Body of pancreas (tissue), 4 donors: Measurements from ENCODE around the gene ANKRD33. TPM values are rescaled to one million over a fixed set of nuclear protein-coding genes. Genes with fewer than 3 reads are reported as not detected.

Source experiments
- ATAC-seq: fragments of 150-250 bp; one replicate; pipeline ENCODE4 v1.9.1; 2016
- DNase-seq, 4 donors: peaks; one replicate each; pipeline ENCODE4 v3.0.0-alpha.2; 2019
- H3K27ac ChIP-seq, 4 donors: fragments of 200-600 bp; sonication (generic); 1 replicate in 3 of 4; 2 replicates in 1 of 4; pipeline versions ENCODE4 v1.5.1 to v1.6.1; 2016 to 2019; ENCODE audit warnings: mild to moderate bottlenecking in 1 of 4, mixed read lengths in 1 of 4, moderate library complexity in 1 of 4
- H3K27me3 ChIP-seq, 2 donors: fragments of 200-600 bp; sonication (generic); one replicate each; pipeline ENCODE4 v1.6.0; 2016; ENCODE audit warnings: mild to moderate bottlenecking in 1 of 2
- H3K36me3 ChIP-seq, 2 donors: fragments of 200-600 bp; sonication (generic); replicated peaks in 1 of 2; 2 replicates each; pipeline ENCODE4 v1.5.1; 2016; ENCODE audit warnings: low read depth in 2 of 2; ENCODE audit not compliant: insufficient read depth in 1 of 2
- H3K4me1 ChIP-seq: fragments of 200-600 bp; sonication (generic); one replicate; pipeline ENCODE4 v1.6.0; 2016
- H3K4me3 ChIP-seq, 2 donors: fragments of 200-600 bp; sonication (generic); 1 replicate in 1 of 2; 2 replicates in 1 of 2; pipeline ENCODE4 v1.5.1; 2016 to 2019
- H3K9me3 ChIP-seq, 3 donors: fragments of 200-600 bp; sonication (generic); 1 replicate in 2 of 3; 2 replicates in 1 of 3; pipeline ENCODE4 v1.5.1; 2016
- CTCF ChIP-seq, 7 experiments: fragments of 450-650 bp in 4 of 7; fragments of 200-600 bp in 3 of 7; sonication (generic) in 3 of 7; IDR thresholded peaks; one replicate each; pipeline ENCODE4 v1.5.1; 2016 to 2019; ENCODE audit warnings: antibody characterized with exemption in 7 of 7
- POLR2A ChIP-seq, 3 donors: fragments of 450-650 bp; IDR thresholded peaks; one replicate each; pipeline ENCODE4 v1.6.1; 2016; ENCODE audit warnings: antibody characterized with exemption in 3 of 3, mild to moderate bottlenecking in 2 of 3
- WGBS, 2 donors: methylation state at CpG; one replicate each; pipeline ENCODE4 v1.1.5; 2017; 5-methylcytosine and 5-hydroxymethylcytosine counted together
- intact Hi-C: fragments of 100-400 bp; cut with DNase I; formaldehyde crosslinking; loops from one replicate; pipeline ENCODE4 v1.15.1; 2023
- total RNA-seq, 2 donors: library from RNA; depleted of rRNA; stranded (reverse); fragments of >200 nt; gene quantifications; one replicate each; pipeline ENCODE4 v1.1.0, GENCODE V29; 2016

ANKRD33 gene
- total RNA-seq, 2 donors from 2014 or later = not detected

GRCh38 chr12:51888316-51889215, 663 bp downstream of the ANKRD33 start:
- WGBS, 2 donors = 64 to 77% methylated on average over 3 to 15 of the region's 15 CpGs
- H3K27ac ChIP-seq = no peak overlapping the region
- no peak for DNase-seq

GRCh38 chr12:51889216-51890132, 1.6 kb downstream of the ANKRD33 start:
- no peaks in the 10 kb centered on the region for H3K27me3 ChIP-seq
- TF ChIP-seq POLR2A (IDR thresholded peaks at IDR 0.05) = no peak
- no peak for TF ChIP-seq CTCF (IDR thresholded peaks at IDR 0.05)
- H3K27ac ChIP-seq = no peak overlapping the region
- intact Hi-C loops = no loop called here
- 86 to 93% methylated on average over 12 to 21 of the region's 21 CpGs for WGBS, 2 donors
- no peak overlapping the region for H3K4me3 ChIP-seq
- ATAC-seq (no peak), DNase-seq (no peak)
- peaks cover 3% of the 10 kb centered on the region for H3K4me1 ChIP-seq
- H3K9me3 ChIP-seq = no peaks in the 10 kb centered on the region
- no peaks in the 10 kb centered on the region for H3K36me3 ChIP-seq

More at GRCh38 chr12:51888316-51889215, 663 bp downstream of the ANKRD33 start:
- intact Hi-C loops = no loop called here
- no peaks in the 10 kb centered on the region for H3K27me3 ChIP-seq
- H3K4me3 ChIP-seq = no peak overlapping the region
- peaks cover 3% of the 10 kb centered on the region for H3K4me1 ChIP-seq
- H3K9me3 ChIP-seq = no peaks in the 10 kb centered on the region
- no peak for TF ChIP-seq POLR2A (IDR thresholded peaks at IDR 0.05)
- TF ChIP-seq CTCF (IDR thresholded peaks at IDR 0.05) = no peak
- ATAC-seq = no peak
- H3K36me3 ChIP-seq = no peaks in the 10 kb centered on the region

- no peak for TF ChIP-seq CTCF (IDR thresholded peaks at IDR 0.05)
- TF ChIP-seq POLR2A (IDR thresholded peaks at IDR 0.05) = no peak
- Histone ChIP-seq H3K9me3 (no peaks in the 10 kb centered on the region), H3K4me1 (peaks cover 3% of the 10 kb centered on the region), H3K4me3 (no peak overlapping the region), H3K27ac (no peak overlapping the region), H3K27me3 (no peaks in the 10 kb centered on the region), H3K36me3 (no peaks in the 10 kb centered on the region)
- 81 to 88% methylated on average over 2 of the region's 2 CpGs for WGBS, 2 donors
- no peak for ATAC-seq
- intact Hi-C loops = no loop called here
- DNase-seq = no peak
Measured at GRCh38 chr12:51890133-51890464, 2.2 kb downstream of the ANKRD33 start.

GRCh38 chr12:51890511-51891171, 2.7 kb downstream of the ANKRD33 start:
- intact Hi-C loops = no loop called here
- 86 to 88% methylated on average over 9 to 17 of the region's 22 CpGs for WGBS, 2 donors

More at GRCh38 chr12:51890511-51891171, 2.7 kb downstream of the ANKRD33 start:
- peaks cover 3% of the 10 kb centered on the region for H3K4me1 ChIP-seq
- H3K27me3 ChIP-seq = no peaks in the 10 kb centered on the region
- no peak overlapping the region for H3K4me3 ChIP-seq
- no peaks in the 10 kb centered on the region for H3K9me3 ChIP-seq
- no peaks in the 10 kb centered on the region for H3K36me3 ChIP-seq
- no peak overlapping the region for H3K27ac ChIP-seq
- no peak for TF ChIP-seq POLR2A (IDR thresholded peaks at IDR 0.05)
- TF ChIP-seq CTCF (IDR thresholded peaks at IDR 0.05) = no peak
- ATAC-seq = no peak
- DNase-seq = no peak
